Measurements from ENCODE around the gene F12. TPM values are rescaled to one million over a fixed set of nuclear protein-coding genes. Genes with fewer than 3 reads are reported as not detected.

F12 gene
- total RNA-seq, 1 experiment from 2014 or later = 30.0 TPM

GRCh38 chr5:177403102-177403791, 6.1 kb downstream of the F12 start:
- ChIA-PET POLR2A (interaction anchor here (1.0 to 2.4 kb wide), 14 partner anchors 13 to 92 kb away, joined by 3 to 15 read pairs (median 6); partner anchors contain the start of genes DBN1 and GRK6), CTCF (interaction anchor here (0.8 to 5.3 kb wide), 21 partner anchors 9 to 317 kb away, joined by 3 to 85 read pairs (median 8); partner anchors contain the start of genes FGFR4, GRK6, MXD3 and PDLIM7), RAD21 (ENCODE audit: low non-redundant PET in 1 of 2, low total read pairs in 2 of 2, uncharacterized antibody in 2 of 2, unreplicated experiment in 2 of 2) (interaction anchor here (1.3 to 1.6 kb wide), 3 partner anchors 13 to 45 kb away, joined by 4 to 5 read pairs (median 4); no protein-coding TSS in a partner anchor)
- H3K9ac ChIP-seq (ENCODE audit: low read length) = peak overlapping the region; percentile 92
- ATAC-seq (peak; percentile 24), DNase-seq (ENCODE audit: low read depth, low spot score) (no peak)
- H3K36me3 ChIP-seq (ENCODE audit: control insufficient read depth in 1 of 2, insufficient read depth in 2 of 2, low read length in 2 of 2) = no peaks in the 10 kb centered on the region
- TF ChIP-seq ELF1 (IDR thresholded peaks at IDR 0.05; ENCODE audit: borderline replicate concordance, low read depth) (no peak), JUND (IDR thresholded peaks at IDR 0.05) (no peak), CEBPB (IDR thresholded peaks at IDR 0.05; ENCODE audit: low read depth) (no peak), ZBTB33 (IDR thresholded peaks at IDR 0.05; ENCODE audit: extremely low read depth, insufficient replicate concordance, low read length) (no peak), ZNF274 (IDR thresholded peaks at IDR 0.05; ENCODE audit: low read depth, low read length) (no peak), POLR2A (IDR thresholded peaks at IDR 0.05; ENCODE audit: borderline replicate concordance, extremely low read depth, insufficient read depth, insufficient read length) (no peak), ZFX (IDR thresholded peaks at IDR 0.05) (peak; percentile 77; the same call in 1 of the 2 replicates)
- H3K79me2 ChIP-seq (ENCODE audit: insufficient read depth, low read length) = no peaks in the 10 kb centered on the region
- no peaks in the 10 kb centered on the region for H3K9me2 ChIP-seq (ENCODE audit: insufficient read depth)
- intact Hi-C loops (cut with micrococcal nuclease) = loop anchor here (2.0 to 5.0 kb wide), 3 partner anchors 94 to 291 kb away; partner anchors contain the start of genes B4GALT7 and PDLIM7
- peak overlapping the region; percentile 97 for H3K4me2 ChIP-seq (ENCODE audit: low read length)
- peak overlapping the region; percentile 99 for H3K27ac ChIP-seq (ENCODE audit: low read depth, low read length)
- TSS peak; percentile 67 for BruUV-seq (replicated peaks)
- no peaks in the 10 kb centered on the region for H3K27me3 ChIP-seq (ENCODE audit: insufficient read depth, low read length)
- no peak overlapping the region for H2AFZ ChIP-seq (ENCODE audit: low read depth, low read length, poor library complexity, severe bottlenecking)
- no peaks in the 10 kb centered on the region for H4K20me1 ChIP-seq (ENCODE audit: insufficient read depth)
- peaks cover 15 to 37% of the 10 kb centered on the region in 2 experiments for H3K4me1 ChIP-seq (ENCODE audit: control insufficient read depth in 1 of 2, insufficient read depth in 2 of 2, low read length in 2 of 2)
- H3K4me3 ChIP-seq (replicated peaks in 1 of 2; ENCODE audit: low read depth in 1 of 2, low read length in 2 of 2) = peak overlapping the region; percentile 69 to 82
- no peaks in the 10 kb centered on the region for H3K9me3 ChIP-seq (ENCODE audit: control insufficient read depth in 1 of 2, insufficient read depth in 1 of 2, low read depth in 1 of 2, low read length in 2 of 2)
